GM18951 (cell line): ENCODE results near the gene PRUNE1.

Experiments used
- POLR2A ChIP-seq: IDR thresholded peaks from 4 replicates; pipeline ENCODE4 v1.6.1; 2011; ENCODE audit warnings: mild to moderate bottlenecking; ENCODE audit not compliant: insufficient read length, insufficient read depth; ENCODE audit errors: extremely low read depth
- in situ Hi-C: fragments of 300-500 bp; cut with MboI; formaldehyde crosslinking; loops from one replicate; pipeline ENCODE4 v1.12.0; 2022; ENCODE audit warnings: low sequenced_read_pairs, mixed read lengths, inconsistent platforms; ENCODE audit not compliant: unreplicated experiment

The PRUNE1 gene

DNA sequence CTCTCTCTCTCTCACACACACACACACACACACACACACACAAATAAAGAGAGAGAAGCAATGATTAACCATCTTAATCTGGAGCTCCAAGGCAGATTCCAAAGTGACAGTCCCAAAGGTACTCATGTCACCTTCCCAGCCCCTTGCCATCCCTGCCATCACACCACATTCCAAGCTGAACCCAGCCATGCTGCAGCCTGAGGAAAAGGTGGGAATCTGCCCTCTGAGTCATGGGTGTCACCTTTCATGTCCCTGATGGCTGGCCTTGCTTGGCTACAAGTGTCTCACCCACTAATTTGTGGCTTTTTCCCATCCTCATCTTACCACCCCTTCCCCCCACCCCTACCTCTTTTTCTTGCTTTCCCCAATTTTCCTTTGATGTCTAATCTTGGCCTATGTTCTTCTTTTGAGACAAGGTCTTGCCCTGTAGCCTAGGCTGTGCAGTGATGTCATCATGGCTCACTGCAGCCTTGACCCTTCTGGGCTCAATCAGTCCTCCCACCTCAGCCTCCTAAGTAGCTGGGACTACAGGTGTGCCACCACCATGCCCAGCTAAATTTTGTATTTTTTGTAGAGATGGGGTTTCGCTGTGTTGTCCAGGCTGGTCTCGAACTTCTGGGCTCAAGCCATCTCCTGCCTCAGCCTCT is 22.9 kb upstream of the PRUNE1 start:
- TF ChIP-seq POLR2A = no peak
- in situ Hi-C loops = no loop called here

DNA sequence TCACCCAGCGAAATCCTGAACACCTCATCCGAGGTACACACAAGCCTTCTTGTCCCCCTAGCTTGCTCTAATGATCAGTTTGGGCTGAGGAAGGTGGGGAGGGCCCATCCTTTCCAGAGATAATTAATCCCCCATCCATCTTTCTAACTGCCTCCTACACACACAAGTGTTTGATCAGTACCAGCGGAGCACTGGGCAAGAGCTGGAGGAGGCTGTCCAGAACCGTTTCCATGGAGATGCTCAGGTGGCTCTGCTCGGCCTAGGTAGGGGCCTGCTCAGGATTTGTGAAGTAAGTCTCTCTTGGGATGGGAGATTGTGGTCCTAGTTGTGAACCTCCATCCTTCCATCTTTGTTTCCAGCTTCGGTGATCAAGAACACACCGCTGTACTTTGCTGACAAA is 20.3 kb upstream of the PRUNE1 start:
- in situ Hi-C loops = no loop called here
- TF ChIP-seq POLR2A = no peak

DNA sequence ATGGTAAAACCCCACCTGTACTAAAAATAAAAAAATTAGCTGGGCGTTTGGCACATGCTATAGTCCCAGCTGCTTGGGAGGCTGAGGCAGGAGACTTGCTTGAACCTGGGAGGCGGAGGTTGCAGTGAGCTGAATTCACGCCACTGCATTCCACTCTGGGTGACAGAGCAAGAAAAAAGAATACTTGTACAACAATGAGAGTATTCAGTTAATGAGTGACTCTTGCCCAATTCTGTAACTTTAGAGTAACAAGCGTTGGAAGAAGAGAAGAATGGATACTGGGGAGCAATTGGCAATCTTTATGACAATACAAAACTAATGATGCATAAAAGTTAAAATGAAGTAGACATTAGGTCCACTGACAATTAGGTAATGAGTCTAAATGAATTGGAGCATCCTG is 15.6 kb upstream of the PRUNE1 start:
- in situ Hi-C loops = loop anchor here (10.0 kb wide), 1 partner anchor 738 kb away; the partner anchor contains the start of gene CA14
- no peak for TF ChIP-seq POLR2A

DNA sequence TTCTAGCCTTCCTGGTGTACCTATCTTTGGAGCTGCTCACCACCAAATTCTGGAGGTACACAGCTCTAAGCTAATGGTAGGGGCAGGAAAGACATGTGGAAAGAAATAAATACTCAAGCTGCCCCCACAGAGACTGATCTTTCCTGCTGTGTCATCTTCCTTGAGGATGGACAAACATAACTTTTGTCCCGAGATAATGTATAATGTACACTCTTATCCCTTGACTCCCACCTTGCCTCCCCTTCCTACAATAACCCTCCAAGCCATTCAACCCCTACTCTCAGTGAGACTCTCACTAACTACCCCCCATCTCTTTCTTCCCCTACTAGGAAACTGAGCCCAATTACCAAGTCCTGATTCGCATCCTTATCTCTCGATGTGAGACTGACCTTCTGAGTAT is 14.0 kb upstream of the PRUNE1 start:
- in situ Hi-C loops = loop anchor here (10.0 kb wide), 1 partner anchor 739 kb away; the partner anchor contains the start of gene CA14
- TF ChIP-seq POLR2A = no peak

DNA sequence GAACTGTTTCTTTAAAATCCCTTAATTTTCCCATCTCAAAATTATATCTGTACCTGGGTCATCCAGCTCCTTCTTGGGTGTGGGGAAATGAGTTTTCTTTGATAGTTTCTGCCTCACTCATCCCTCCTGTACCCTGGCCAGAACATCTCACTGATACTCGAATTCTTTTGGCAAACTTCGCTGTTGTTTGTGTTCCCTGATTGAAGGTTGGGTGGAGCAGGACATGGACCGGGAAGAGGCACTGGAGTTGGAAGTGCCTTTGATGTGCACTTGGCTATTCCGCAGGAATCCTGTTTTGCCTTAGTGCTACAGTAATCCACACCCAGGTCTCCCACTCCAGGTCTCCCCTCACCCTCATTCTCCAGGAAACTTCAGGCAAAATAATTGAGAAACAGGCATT is 12.8 kb upstream of the PRUNE1 start:
- in situ Hi-C loops = loop anchor here (10.0 kb wide), 1 partner anchor 741 kb away; the partner anchor contains the start of gene CA14
- no peak for TF ChIP-seq POLR2A

DNA sequence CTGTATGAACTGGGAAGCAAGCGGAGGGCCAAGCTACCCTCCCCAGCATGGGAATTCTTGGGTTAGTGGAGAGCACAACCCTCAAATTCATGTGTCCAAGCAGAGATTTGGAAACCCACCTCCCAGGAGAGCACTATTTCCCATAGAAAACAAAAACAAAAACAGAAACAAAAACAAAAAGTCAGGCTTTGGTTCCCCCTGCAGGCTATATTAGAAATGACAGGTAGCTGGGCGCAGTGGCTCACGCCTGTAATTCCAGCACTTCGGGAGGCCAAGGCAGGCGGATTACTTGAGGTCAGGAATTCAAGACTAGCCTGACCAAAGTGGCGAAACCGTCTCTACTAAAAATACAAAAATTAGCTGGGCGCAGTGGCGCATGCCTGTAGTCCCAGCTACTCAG is 12.4 kb upstream of the PRUNE1 start:
- no peak for TF ChIP-seq POLR2A
- in situ Hi-C loops = loop anchor here (10.0 kb wide), 1 partner anchor 741 kb away; the partner anchor contains the start of gene CA14

DNA sequence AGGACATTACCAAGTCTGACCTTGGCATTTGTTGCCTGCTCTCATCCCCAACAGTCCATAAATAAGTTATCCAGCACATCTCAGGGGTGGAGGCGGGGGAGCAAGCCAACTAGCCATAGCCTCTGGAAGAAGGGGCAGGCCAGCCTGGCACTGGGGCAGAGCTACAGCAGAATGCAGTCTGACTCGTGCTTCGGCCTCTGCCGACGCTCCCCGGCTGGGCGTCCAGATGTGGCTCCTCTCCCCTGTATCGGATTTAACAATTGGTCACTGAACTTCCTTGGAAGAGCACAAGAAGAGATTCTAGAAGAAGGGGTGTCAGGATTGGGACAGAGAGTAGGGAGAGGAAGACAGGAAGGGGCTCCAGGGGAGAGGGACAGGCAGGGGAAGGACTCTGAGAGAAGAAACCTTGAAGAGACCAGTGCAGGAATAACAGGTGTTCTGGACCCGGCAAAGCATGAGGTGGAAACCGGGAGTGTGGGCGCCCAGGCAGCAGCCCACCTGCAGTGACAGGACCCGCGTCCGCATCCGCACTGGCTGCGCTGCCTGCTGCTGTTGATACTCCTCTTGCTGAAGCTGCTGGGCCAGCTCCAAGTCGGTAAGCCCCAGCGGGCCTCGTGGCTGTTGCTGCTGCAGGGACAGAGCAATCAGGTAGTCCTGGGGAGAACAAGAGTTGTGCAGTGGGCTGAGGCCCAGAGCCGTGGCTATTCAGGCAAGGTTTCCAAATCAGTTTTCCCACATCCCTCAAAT is 10.9 kb upstream of the PRUNE1 start:
- no peak for TF ChIP-seq POLR2A
- in situ Hi-C loops = loop anchor here (10.0 kb wide), 1 partner anchor 742 kb away; the partner anchor contains the start of gene CA14

DNA sequence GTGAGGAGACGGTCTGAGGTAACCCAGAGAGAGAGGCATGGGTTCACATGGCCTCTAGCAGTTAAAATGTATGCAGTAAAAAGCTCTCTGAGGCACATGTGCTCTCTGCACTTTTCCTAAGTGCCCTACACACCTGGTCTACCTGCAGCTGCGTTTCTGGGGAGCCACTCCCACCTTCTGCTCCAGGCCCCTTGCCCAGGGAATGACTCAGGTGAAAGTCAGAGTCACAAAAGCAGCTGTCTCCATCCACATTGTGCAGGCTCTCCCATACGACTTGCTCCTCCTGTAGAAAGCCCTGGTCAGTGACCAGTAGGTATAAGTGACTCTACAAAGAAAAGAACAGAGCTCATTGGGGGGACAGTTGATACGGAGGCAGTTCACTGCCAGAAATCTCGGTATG is 10.3 kb upstream of the PRUNE1 start:
- in situ Hi-C loops = loop anchor here (10.0 kb wide), 1 partner anchor 743 kb away; the partner anchor contains the start of gene CA14
- TF ChIP-seq POLR2A = no peak

DNA sequence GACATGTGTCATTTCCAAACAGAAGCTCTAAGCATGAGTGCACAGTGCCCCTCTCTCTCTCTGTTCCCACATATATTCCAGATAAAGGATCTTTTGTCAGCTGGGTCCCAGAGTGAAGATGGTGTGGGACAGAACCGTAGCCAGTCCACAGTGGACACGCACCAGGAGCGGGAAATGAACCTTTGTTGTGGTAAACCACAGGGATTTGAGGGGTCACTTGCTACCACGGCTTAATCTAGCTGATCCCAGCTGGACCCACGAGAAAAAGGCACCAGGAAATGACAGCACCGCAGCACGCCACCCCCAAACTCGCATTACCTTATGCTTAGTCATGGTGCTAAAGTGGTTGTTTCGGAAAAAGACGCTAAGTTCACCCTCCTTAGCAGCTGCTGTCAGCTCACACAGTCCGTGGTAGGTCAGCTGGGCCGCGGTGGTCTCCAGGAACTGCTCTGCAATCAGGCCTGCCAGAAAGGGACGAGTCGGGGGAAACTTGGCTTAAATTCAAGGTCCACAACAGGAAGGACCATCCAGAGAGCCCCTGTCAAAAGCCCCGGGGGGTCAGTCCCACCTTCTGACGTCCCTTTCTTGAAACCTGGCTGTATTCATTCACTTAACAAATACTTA is 9.1 kb upstream of the PRUNE1 start:
- in situ Hi-C loops = loop anchor here (10.0 kb wide), 1 partner anchor 744 kb away; the partner anchor contains the start of gene CA14
- no peak for TF ChIP-seq POLR2A

DNA sequence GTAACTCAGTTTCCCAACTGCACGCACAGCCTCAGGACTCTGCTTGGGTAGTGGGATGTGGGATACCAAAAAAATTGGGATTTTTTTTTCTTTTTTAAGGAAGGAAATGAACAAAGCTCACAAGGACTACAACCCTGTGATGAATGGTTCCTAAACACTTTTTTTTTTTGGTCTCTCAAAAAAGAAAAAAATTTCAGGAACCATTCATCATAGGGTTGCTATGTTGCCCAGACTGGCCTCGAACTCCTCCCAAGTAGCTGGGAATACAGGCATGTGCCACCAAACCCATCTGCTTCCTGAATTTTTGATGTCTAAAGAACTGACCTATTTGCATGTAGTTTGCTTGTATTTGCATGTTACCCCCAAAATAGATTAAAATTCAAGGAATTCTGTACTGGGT is 8.3 kb upstream of the PRUNE1 start:
- in situ Hi-C loops = loop anchor here (10.0 kb wide), 1 partner anchor 745 kb away; the partner anchor contains the start of gene CA14
- no peak for TF ChIP-seq POLR2A

DNA sequence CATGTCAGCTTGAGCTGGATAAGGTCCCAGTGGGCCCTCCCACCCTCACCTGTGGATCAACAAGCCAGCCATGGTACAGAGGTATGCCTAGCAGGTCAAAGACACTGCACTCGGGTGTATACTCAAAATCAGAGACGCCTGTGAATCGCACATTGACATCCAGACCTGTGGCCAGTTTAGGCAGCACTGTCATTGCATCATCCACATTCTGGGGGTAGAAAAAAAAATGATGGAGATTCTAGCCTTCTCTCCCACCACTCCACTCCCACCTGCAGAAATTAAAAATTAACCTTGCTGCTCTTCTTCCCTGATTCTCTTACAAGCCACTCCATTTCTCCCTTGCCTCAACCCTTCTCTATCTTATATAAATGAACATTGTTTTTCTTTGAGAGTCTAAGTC is 7.8 kb upstream of the PRUNE1 start:
- in situ Hi-C loops = no loop called here
- TF ChIP-seq POLR2A = no peak

DNA sequence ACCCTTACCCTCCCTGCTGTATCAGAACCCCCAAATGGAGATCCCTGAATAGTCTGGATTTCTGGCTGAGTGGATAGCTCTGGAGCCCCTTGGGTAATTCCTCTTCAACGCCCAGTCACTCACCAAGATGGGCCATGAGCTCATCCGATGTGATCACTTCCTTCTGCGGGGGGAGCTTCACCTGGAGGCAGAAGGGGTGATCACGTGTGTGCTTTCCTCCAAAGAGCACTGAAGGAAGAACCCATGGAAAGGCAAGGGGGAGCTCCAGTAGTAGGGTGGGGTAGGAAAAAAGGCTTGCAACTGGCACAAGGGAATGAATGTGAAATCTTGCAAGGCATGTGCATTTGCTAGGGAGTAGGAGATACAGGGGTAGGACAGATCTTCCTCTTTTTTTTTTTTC is 6.6 kb upstream of the PRUNE1 start:
- TF ChIP-seq POLR2A = no peak
- in situ Hi-C loops = no loop called here

DNA sequence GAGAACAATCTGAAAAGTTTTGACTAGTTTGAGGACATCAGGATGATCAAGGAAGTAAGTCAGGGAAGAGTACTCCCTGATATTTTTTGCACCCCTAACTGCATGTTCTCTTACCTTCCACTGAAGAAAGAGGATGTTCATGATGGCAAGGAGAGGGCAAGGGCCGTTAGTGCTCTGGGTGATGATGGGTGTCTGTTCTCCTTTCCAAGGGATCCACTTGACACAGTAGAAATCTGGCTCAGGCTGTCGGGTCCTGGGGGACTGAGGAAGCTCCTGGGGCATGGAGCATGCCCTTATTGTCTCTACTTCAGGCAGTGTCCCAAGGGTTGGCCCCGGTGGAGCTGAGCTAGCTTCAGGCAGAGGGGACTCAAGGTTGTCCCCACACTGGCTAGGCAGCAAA is 6.2 kb upstream of the PRUNE1 start:
- no peak for TF ChIP-seq POLR2A
- in situ Hi-C loops = no loop called here
